GM23338 (cell line): ENCODE measurements around the gene SH3BGRL. TPM values are rescaled to one million over a fixed set of nuclear protein-coding genes. Genes with fewer than 3 reads are reported as not detected.

Source experiments
- ATAC-seq: fragments of 200-7000 bp; cut with Tn5 transposase; 3 replicates; pipeline ENCODE4 v1.9.1; 2020
- DNase-seq: peaks from one replicate; pipeline ENCODE4 v3.0.0-alpha.2; 2015; ENCODE audit warnings: low spot score
- H2AFZ ChIP-seq: fragments of 200-600 bp; sonication (generic); 2 replicates; pipeline ENCODE4 v1.8.0; 2016; ENCODE audit warnings: antibody characterized with exemption, mild to moderate bottlenecking, moderate library complexity
- H3F3A ChIP-seq: fragments of 200-600 bp; sonication (generic); replicated peaks from 2 replicates; pipeline ENCODE4 v1.8.0; 2017; ENCODE audit warnings: antibody characterized with exemption, mixed run types, low read depth
- H3K27ac ChIP-seq: fragments of 200-600 bp; sonication (generic); 2 replicates; pipeline ENCODE4 v1.6.1; 2016; ENCODE audit warnings: low read depth
- H3K27me3 ChIP-seq: fragments of 200-600 bp; sonication (generic); 2 replicates; pipeline ENCODE4 v1.8.0; 2016; ENCODE audit warnings: mild to moderate bottlenecking, mixed run types, moderate library complexity; ENCODE audit not compliant: insufficient read depth
- H3K36me3 ChIP-seq: fragments of 200-600 bp; sonication (generic); 2 replicates; pipeline ENCODE4 v1.8.0; 2016; ENCODE audit warnings: mild to moderate bottlenecking; ENCODE audit not compliant: insufficient read depth
- H3K4me1 ChIP-seq: fragments of 200-600 bp; sonication (generic); 2 replicates; pipeline ENCODE4 v1.8.0; 2016; ENCODE audit warnings: mild to moderate bottlenecking, moderate library complexity; ENCODE audit not compliant: insufficient read depth
- H3K4me2 ChIP-seq: fragments of 200-600 bp; sonication (generic); 2 replicates; pipeline ENCODE4 v1.7.1; 2017; ENCODE audit warnings: mixed run types
- H3K4me3 ChIP-seq: fragments of 200-600 bp; sonication (generic); 2 replicates; pipeline ENCODE4 v1.6.1; 2016; ENCODE audit warnings: mixed run types
- H3K79me2 ChIP-seq: fragments of 200-600 bp; sonication (generic); replicated peaks from 2 replicates; pipeline ENCODE4 v1.8.0; 2017; ENCODE audit warnings: mild to moderate bottlenecking; ENCODE audit not compliant: insufficient read depth
- H3K9me2 ChIP-seq: fragments of 200-600 bp; sonication (generic); 2 replicates; pipeline ENCODE4 v1.8.0; 2017; ENCODE audit not compliant: insufficient read depth
- H4K20me1 ChIP-seq: fragments of 200-600 bp; sonication (generic); replicated peaks from 2 replicates; pipeline ENCODE4 v1.8.0; 2017; ENCODE audit warnings: mild to moderate bottlenecking; ENCODE audit not compliant: insufficient read depth
- H3K27ac Mint-ChIP-seq: 2 replicates; pipeline ENCODE4 v1.8.0; 2020; ENCODE audit warnings: inconsistent platforms, mild to moderate bottlenecking, moderate library complexity, mixed read lengths
- H3K27me3 Mint-ChIP-seq: 3 replicates; pipeline ENCODE4 v1.8.0; 2022; ENCODE audit warnings: low read depth, mild to moderate bottlenecking, moderate library complexity, mixed read lengths, inconsistent platforms; ENCODE audit not compliant: insufficient read depth, poor library complexity
- H3K36me3 Mint-ChIP-seq: 3 replicates; pipeline ENCODE4 v1.8.0; 2021; ENCODE audit warnings: low read depth, mild to moderate bottlenecking, inconsistent platforms, moderate library complexity, mixed read lengths
- H3K4me1 Mint-ChIP-seq: 3 replicates; pipeline ENCODE4 v1.8.0; 2020; ENCODE audit warnings: mild to moderate bottlenecking, inconsistent platforms, mixed read lengths
- H3K4me3 Mint-ChIP-seq: 3 replicates; pipeline ENCODE4 v1.8.0; 2021; ENCODE audit warnings: moderate library complexity, mild to moderate bottlenecking, inconsistent platforms, mixed read lengths
- H3K9me3 Mint-ChIP-seq: 3 replicates; pipeline ENCODE4 v1.8.0; 2020; ENCODE audit warnings: moderate library complexity, mild to moderate bottlenecking, inconsistent platforms, mixed read lengths
- JUNB ChIP-seq: IDR thresholded peaks from one replicate; pipeline ENCODE4 v1.6.1; 2016; ENCODE audit warnings: antibody characterized with exemption; ENCODE audit not compliant: unreplicated experiment
- ZNF462 ChIP-seq: fragments of 250-450 bp; sonication (Bioruptor Pico); IDR thresholded peaks from 2 replicates; pipeline ENCODE4 v1.5.0; 2020; ENCODE audit warnings: mild to moderate bottlenecking, moderate library complexity
- polyA plus RNA-seq: library from polyadenylated mRNA; unstranded; fragments of >200 nt; fragmentation: Nextera tagmentation; extraction: Ambion mirVana; gene quantifications from 2 replicates; pipeline ENCODE4 v1.2.1, GENCODE V29; 2016
- total RNA-seq: library from RNA; depleted of rRNA; stranded (reverse); fragments of >200 nt; shearing (Covaris generic); gene quantifications from 2 replicates; pipeline ENCODE4 v1.2.3, GENCODE V29; 2014
- TF ChIP-seq, protein P1 (sequence below), 2 experiments: fragments of 200-600 bp in 1 of 2; sonication (generic) in 1 of 2; conservative IDR thresholded peaks; 2 replicates each; pipeline versions ENCODE4 v1.5.1 to v1.6.1; 2016 to 2017; ENCODE audit warnings: antibody characterized with exemption in 2 of 2, low read depth in 2 of 2, mild to moderate bottlenecking in 2 of 2, moderate library complexity in 1 of 2
- TF ChIP-seq, protein P2 (sequence below): IDR thresholded peaks from 2 replicates; pipeline ENCODE4 v1.6.1; 2016; ENCODE audit warnings: antibody characterized with exemption

SH3BGRL gene
- total and polyA plus RNA-seq, 2 experiments from 2014 or later = 60.8 to 61.1 TPM

GRCh38 chrX:81168391-81168790, 33.5 kb upstream of the SH3BGRL start (continued):
- TF ChIP-seq ZNF462 (CRISPR knock-in tag) = no peak
- no peak for TF ChIP-seq JUNB
- TF ChIP-seq, protein P1, sequence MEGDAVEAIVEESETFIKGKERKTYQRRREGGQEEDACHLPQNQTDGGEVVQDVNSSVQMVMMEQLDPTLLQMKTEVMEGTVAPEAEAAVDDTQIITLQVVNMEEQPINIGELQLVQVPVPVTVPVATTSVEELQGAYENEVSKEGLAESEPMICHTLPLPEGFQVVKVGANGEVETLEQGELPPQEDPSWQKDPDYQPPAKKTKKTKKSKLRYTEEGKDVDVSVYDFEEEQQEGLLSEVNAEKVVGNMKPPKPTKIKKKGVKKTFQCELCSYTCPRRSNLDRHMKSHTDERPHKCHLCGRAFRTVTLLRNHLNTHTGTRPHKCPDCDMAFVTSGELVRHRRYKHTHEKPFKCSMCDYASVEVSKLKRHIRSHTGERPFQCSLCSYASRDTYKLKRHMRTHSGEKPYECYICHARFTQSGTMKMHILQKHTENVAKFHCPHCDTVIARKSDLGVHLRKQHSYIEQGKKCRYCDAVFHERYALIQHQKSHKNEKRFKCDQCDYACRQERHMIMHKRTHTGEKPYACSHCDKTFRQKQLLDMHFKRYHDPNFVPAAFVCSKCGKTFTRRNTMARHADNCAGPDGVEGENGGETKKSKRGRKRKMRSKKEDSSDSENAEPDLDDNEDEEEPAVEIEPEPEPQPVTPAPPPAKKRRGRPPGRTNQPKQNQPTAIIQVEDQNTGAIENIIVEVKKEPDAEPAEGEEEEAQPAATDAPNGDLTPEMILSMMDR (conservative IDR thresholded peaks at IDR 0.05; ENCODE audit: low read depth in 2 of 2) = no peak

DNA sequence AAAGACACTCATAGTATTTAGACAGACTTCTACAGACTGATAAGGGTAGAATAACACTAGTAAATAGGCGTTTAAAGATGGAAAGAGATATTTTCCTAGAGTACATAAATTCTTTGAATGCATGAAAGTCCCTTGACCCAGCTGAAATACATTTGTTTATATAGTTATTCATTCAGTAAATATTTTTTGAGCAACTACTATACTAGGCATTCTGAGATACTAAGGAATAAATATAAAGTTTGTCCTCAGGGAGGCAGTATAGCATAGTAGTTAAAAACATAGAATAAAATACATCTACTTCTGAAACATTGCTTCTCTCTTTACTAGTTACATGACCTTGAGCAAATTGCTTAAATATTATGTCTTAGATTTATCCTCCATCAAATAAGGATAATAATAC, 27.6 kb upstream of the SH3BGRL start:
- no peaks in the 10 kb centered on the region for H4K20me1 ChIP-seq
- Mint-ChIP-seq H3K4me1 (no peaks in the 10 kb centered on the region), H3K4me3 (no peak overlapping the region), H3K27ac (no peak overlapping the region), H3K36me3 (no peaks in the 10 kb centered on the region; the same call in 2 of the 3 replicates), H3K27me3 (no peaks in the 10 kb centered on the region), H3K9me3 (no peaks in the 10 kb centered on the region)
- H3K27me3 ChIP-seq = no peaks in the 10 kb centered on the region
- no peak overlapping the region for H3K4me2 ChIP-seq
- H3K4me1 ChIP-seq = no peaks in the 10 kb centered on the region
- H3K4me3 ChIP-seq = no peak overlapping the region
- H3K79me2 ChIP-seq = no peaks in the 10 kb centered on the region
- H3F3A ChIP-seq = no peaks in the 10 kb centered on the region
- no peaks in the 10 kb centered on the region for H3K36me3 ChIP-seq
- DNase-seq (peak; percentile 24), ATAC-seq (no peak)
- TF ChIP-seq, protein P1 (conservative IDR thresholded peaks at IDR 0.05; ENCODE audit: low read depth in 2 of 2) = peak in 1 of 2 experiments; percentile 39; a peak in 3 of 4 replicates
- TF ChIP-seq, protein P2, sequence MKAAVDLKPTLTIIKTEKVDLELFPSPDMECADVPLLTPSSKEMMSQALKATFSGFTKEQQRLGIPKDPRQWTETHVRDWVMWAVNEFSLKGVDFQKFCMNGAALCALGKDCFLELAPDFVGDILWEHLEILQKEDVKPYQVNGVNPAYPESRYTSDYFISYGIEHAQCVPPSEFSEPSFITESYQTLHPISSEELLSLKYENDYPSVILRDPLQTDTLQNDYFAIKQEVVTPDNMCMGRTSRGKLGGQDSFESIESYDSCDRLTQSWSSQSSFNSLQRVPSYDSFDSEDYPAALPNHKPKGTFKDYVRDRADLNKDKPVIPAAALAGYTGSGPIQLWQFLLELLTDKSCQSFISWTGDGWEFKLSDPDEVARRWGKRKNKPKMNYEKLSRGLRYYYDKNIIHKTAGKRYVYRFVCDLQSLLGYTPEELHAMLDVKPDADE = no peak
- H3K27ac ChIP-seq = no peak overlapping the region
- no peaks in the 10 kb centered on the region for H3K9me2 ChIP-seq
- H2AFZ ChIP-seq = no peak overlapping the region
